K562 (cell line): ENCODE results near the gene EIF4E1B. TPM values are rescaled to one million over a fixed set of nuclear protein-coding genes. Genes with fewer than 3 reads are reported as not detected.
A peak's percentile ranks its signal among the peaks of the same experiment; 100 is the strongest.

Experiments used
- BCOR ChIP-seq: fragments of 450-650 bp; IDR thresholded peaks from 2 replicates; pipeline ENCODE4 v1.6.1; 2016
- CXXC5 ChIP-seq: fragments of 250-450 bp; sonication (Bioruptor Pico); IDR thresholded peaks from 2 replicates; pipeline ENCODE4 v1.8.0; 2022; ENCODE audit warnings: inconsistent platforms, mild to moderate bottlenecking, moderate library complexity
- E2F8 ChIP-seq: fragments of 450-650 bp; IDR thresholded peaks from 2 replicates; pipeline ENCODE4 v1.7.1; 2018; ENCODE audit warnings: mild to moderate bottlenecking, low read depth; ENCODE audit not compliant: partially characterized antibody
- ESRRA ChIP-seq: fragments of 450-650 bp; IDR thresholded peaks from 2 replicates; pipeline ENCODE4 v1.6.1; 2014; ENCODE audit warnings: low read depth, mild to moderate bottlenecking, moderate library complexity, borderline replicate concordance
- HNRNPH1 ChIP-seq: fragments of 200-400 bp; formaldehyde crosslinking; optimal IDR thresholded peaks from 2 replicates; pipeline ENCODE3; 2017; ENCODE audit warnings: low read depth, mild to moderate bottlenecking, low read length, moderate library complexity
- MIER1 ChIP-seq: fragments of 450-650 bp; IDR thresholded peaks from 2 replicates; pipeline ENCODE4 v1.6.1; 2016; ENCODE audit warnings: antibody characterized with exemption, mild to moderate bottlenecking, low read depth
- PHB ChIP-seq: fragments of 250-450 bp; sonication (Bioruptor Pico); IDR thresholded peaks from 2 replicates; pipeline ENCODE4 v1.5.0; 2021
- PHF20 ChIP-seq: fragments of 450-650 bp; IDR thresholded peaks from 2 replicates; pipeline ENCODE4 v1.6.1; 2018; ENCODE audit not compliant: partially characterized antibody
- PREB ChIP-seq: sonication (generic); formaldehyde crosslinking; IDR thresholded peaks from 2 replicates; pipeline ENCODE4 v1.8.1; 2023; ENCODE audit warnings: mild to moderate bottlenecking, missing genetic modification reagents
- PRMT5 ChIP-seq: sonication (generic); formaldehyde crosslinking; IDR thresholded peaks from 2 replicates; pipeline ENCODE4 v1.5.0; 2020; ENCODE audit warnings: missing genetic modification reagents
- SMAD4 ChIP-seq: fragments of 250-450 bp; sonication (Bioruptor Pico); conservative IDR thresholded peaks from 2 replicates; pipeline ENCODE4 v1.8.0; 2021; ENCODE audit warnings: inconsistent platforms, mild to moderate bottlenecking, moderate library complexity
- TFE3 ChIP-seq: fragments of 450-650 bp; formaldehyde crosslinking; IDR thresholded peaks from 2 replicates; pipeline ENCODE4 v1.4.0; 2020; ENCODE audit warnings: mild to moderate bottlenecking, mixed read lengths
- ZBTB9 ChIP-seq: fragments of 450-650 bp; formaldehyde crosslinking; IDR thresholded peaks from 2 replicates; pipeline ENCODE4 v1.4.0; 2020; ENCODE audit warnings: mild to moderate bottlenecking, moderate library complexity
- ZFPM2 ChIP-seq: fragments of 250-450 bp; sonication (Bioruptor Pico); IDR thresholded peaks from 2 replicates; pipeline ENCODE4 v1.5.1; 2022; ENCODE audit warnings: mild to moderate bottlenecking
- ZNF174 ChIP-seq: fragments of 250-450 bp; sonication (Bioruptor Pico); IDR thresholded peaks from 2 replicates; pipeline ENCODE4 v1.4.0; 2020; ENCODE audit warnings: mild to moderate bottlenecking
- ZNF280B ChIP-seq: fragments of 250-450 bp; sonication (Bioruptor Pico); IDR thresholded peaks from 2 replicates; pipeline ENCODE4 v1.5.1; 2021; ENCODE audit warnings: mild to moderate bottlenecking
- ZNF282 ChIP-seq: sonication (generic); formaldehyde crosslinking; IDR thresholded peaks from 2 replicates; pipeline ENCODE4 v1.8.1; 2023; ENCODE audit warnings: missing genetic modification reagents
- ZNF586 ChIP-seq: fragments of 450-650 bp; formaldehyde crosslinking; conservative IDR thresholded peaks from 2 replicates; pipeline ENCODE4 v1.4.0; 2020; ENCODE audit warnings: mild to moderate bottlenecking, moderate library complexity
- polyA plus RNA-seq, 8 experiments: library from polyadenylated mRNA; depleted of rRNA in 4 of 8; stranded (reverse) in 5 of 8; unstranded in 3 of 8; fragments of >200 nt; fragmentation: Nextera tagmentation in 2 of 8; fragmentation: Illumina TruSeq in 1 of 8; extraction: Ambion mirVana in 2 of 8; extraction: Trizol in 1 of 8; gene quantifications; 2 replicates each; pipeline versions ENCODE4 v1.2.1 to v1.2.3, GENCODE V29; 2011 to 2014; ENCODE audit warnings: inconsistent platforms in 1 of 8, missing spikeins in 1 of 8
- total RNA-seq, 7 experiments: library from RNA; depleted of rRNA in 6 of 7; stranded (reverse); fragments of >200 nt in 6 of 7; fragmentation: Illumina TruSeq in 2 of 7; extraction: Trizol in 2 of 7; gene quantifications; 2 replicates each; pipeline versions ENCODE4 v1.2.1 to v1.2.3, GENCODE V29; 2011 to 2021; ENCODE audit warnings: low replicate concordance in 1 of 7

EIF4E1B gene
- total and polyA plus RNA-seq, 9 of the 15 experiments (the other 6 are each of a cell fraction or from before 2014, with no cell fraction given), result not detected

- TF ChIP-seq ZNF280B (CRISPR knock-in tag) (no peak), ZNF282 (CRISPR knock-in tag) (no peak), E2F8 (no peak), MIER1 (peak; percentile 45; the same call in 1 of the 2 replicates), PHB (CRISPR knock-in tag) (no peak), PHF20 (no peak), SMAD4 (CRISPR knock-in tag) (0 out of 2 replicates have a peak, but pooled peaks have one; percentile 58), ZNF174 (CRISPR knock-in tag) (no peak), HNRNPH1 (no peak), PREB (CRISPR knock-in tag) (no peak), ZBTB9 (CRISPR knock-in tag) (no peak), ZNF586 (CRISPR knock-in tag) (no peak), PRMT5 (CRISPR knock-in tag) (no peak), TFE3 (no peak), BCOR (peak; percentile 64), CXXC5 (peak; percentile 54), ZFPM2 (CRISPR knock-in tag) (no peak), ESRRA (peak; percentile 78; the same call in 1 of the 2 replicates)
Measured at GRCh38 chr5:176609724-176610434, 20.6 kb upstream of the EIF4E1B start, which contains the start of gene GPRIN1 (continued).
